ENCODE data around the gene TCTN3.

The TCTN3 gene

DNA sequence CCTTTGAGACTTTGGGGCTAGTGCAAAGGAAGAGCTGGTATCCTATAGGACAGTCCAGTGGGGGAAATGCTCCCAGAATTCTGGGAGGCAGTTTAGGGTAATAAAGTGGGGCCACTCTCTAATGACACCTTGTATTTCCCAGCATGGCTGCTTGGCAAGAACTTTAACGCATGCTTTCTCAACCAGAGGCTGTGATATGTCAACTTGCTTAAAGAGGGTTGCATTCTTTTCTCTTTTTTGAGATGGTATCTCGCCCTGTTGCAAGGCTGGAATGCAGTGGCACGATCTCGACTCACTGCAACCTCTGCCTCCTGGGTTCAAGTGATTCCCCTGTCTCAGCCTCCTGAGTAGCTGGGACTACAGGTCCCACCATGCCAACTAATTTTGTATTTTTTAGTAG, 75.6 kb downstream of the TCTN3 start:
- Histone ChIP-seq H3K4me1 (ENCODE audit: control insufficient read depth in 1 of 2, insufficient read depth in 1 of 2, low read depth in 1 of 2, low read length in 1 of 2) (no peaks in the 10 kb centered on the region), H3K27ac (no peak overlapping the region), H3K9me3 (no peaks in the 10 kb centered on the region), H3K36me3 (no peaks in the 10 kb centered on the region), H3K27me3 (no peaks in the 10 kb centered on the region), H3K4me3 (ENCODE audit: low read depth in 1 of 2, low read length in 1 of 2) (no peak overlapping the region)
- TF ChIP-seq, protein P1, sequence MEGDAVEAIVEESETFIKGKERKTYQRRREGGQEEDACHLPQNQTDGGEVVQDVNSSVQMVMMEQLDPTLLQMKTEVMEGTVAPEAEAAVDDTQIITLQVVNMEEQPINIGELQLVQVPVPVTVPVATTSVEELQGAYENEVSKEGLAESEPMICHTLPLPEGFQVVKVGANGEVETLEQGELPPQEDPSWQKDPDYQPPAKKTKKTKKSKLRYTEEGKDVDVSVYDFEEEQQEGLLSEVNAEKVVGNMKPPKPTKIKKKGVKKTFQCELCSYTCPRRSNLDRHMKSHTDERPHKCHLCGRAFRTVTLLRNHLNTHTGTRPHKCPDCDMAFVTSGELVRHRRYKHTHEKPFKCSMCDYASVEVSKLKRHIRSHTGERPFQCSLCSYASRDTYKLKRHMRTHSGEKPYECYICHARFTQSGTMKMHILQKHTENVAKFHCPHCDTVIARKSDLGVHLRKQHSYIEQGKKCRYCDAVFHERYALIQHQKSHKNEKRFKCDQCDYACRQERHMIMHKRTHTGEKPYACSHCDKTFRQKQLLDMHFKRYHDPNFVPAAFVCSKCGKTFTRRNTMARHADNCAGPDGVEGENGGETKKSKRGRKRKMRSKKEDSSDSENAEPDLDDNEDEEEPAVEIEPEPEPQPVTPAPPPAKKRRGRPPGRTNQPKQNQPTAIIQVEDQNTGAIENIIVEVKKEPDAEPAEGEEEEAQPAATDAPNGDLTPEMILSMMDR (IDR thresholded peaks at IDR 0.05): no peak

DNA sequence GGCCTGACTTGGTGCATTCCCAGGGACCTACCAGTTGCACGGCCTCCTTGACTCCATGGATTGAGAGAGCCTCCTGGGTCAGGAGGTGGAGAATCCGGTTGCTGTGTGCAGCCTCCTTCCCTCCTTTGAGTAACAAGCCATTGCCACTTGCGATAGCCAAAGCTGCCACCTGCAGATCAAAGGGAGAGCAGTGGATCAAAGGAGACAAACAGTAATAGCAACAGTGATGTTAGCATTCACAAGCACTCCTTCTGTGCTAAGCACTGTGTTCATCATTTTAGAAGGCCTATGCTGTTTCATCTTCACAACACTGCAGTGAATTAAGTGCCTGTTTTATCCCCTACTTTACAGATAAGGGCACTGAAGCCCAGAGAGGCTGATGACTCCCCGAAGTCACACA, 77.3 kb downstream of the TCTN3 start:
- no peak overlapping the region for H3K27ac ChIP-seq
- H3K4me1 ChIP-seq (ENCODE audit: control insufficient read depth in 1 of 2, insufficient read depth in 1 of 2, low read depth in 1 of 2, low read length in 1 of 2): no peaks in the 10 kb centered on the region
- H3K4me3 ChIP-seq (ENCODE audit: low read depth in 1 of 2, low read length in 1 of 2): no peak overlapping the region
- H3K27me3 ChIP-seq: no peaks in the 10 kb centered on the region
- TF ChIP-seq, protein P1 (IDR thresholded peaks at IDR 0.05): no peak
- H3K36me3 ChIP-seq: no peaks in the 10 kb centered on the region
- H3K9me3 ChIP-seq: no peaks in the 10 kb centered on the region
